Activated naive CD4-positive, alpha-beta T cell treated with anti-CD3 and anti-CD28 coated beads, Interleukin-2, amount 50 U/mL, for 72 hours (primary cell): ENCODE results near the gene CHDH. TPM values are rescaled to one million over a fixed set of nuclear protein-coding genes. Genes with fewer than 3 reads are reported as not detected.

Experiments used
- ATAC-seq, 2 donors: fragments of 150-1000 bp; cut with Tn5 transposase; 2 replicates each; pipeline ENCODE4 v1.10.0; 2021; ENCODE audit warnings: mild to moderate bottlenecking in 2 of 2, moderate library complexity in 2 of 2
- DNase-seq, 2 donors: peaks; one replicate each; pipeline ENCODE4 v3.0.0; 2021 to 2022; ENCODE audit warnings: low spot score in 2 of 2
- H3K27ac Mint-ChIP-seq, 2 donors: one replicate each; pipeline ENCODE4 v1.8.0; 2022; ENCODE audit warnings: mild to moderate bottlenecking in 2 of 2, mixed read lengths in 2 of 2
- H3K36me3 Mint-ChIP-seq, 2 donors: one replicate each; pipeline ENCODE4 v1.8.0; 2022; ENCODE audit warnings: mixed read lengths in 2 of 2
- H3K9me3 Mint-ChIP-seq, 2 donors: one replicate each; pipeline ENCODE4 v1.8.0; 2022; ENCODE audit warnings: mixed read lengths in 2 of 2
- total RNA-seq, 2 donors: library from RNA; stranded (reverse); gene quantifications; one replicate each; pipeline ENCODE4 v1.2.3, GENCODE V29; 2022

Gene CHDH
- total RNA-seq, 2 donors from 2014 or later: 0.02 to 0.47 TPM

- Mint-ChIP-seq H3K27ac (no peak overlapping the region), H3K36me3 (no peaks in the 10 kb centered on the region), H3K9me3 (no peaks in the 10 kb centered on the region)
- ATAC-seq (no peak), DNase-seq (no peak)
These were observed 16.0 kb upstream of the CHDH start for GRCh38 chr3:53862241-53862640.

- ATAC-seq (no peak), DNase-seq (no peak)
- H3K9me3 Mint-ChIP-seq: no peaks in the 10 kb centered on the region
- no peaks in the 10 kb centered on the region for H3K36me3 Mint-ChIP-seq
- no peak overlapping the region for H3K27ac Mint-ChIP-seq
These were observed 14.0 kb upstream of the CHDH start for GRCh38 chr3:53860196-53860595.

- H3K27ac Mint-ChIP-seq: no peak overlapping the region
- ATAC-seq (no peak), DNase-seq (no peak)
- no peaks in the 10 kb centered on the region for H3K36me3 Mint-ChIP-seq
- no peaks in the 10 kb centered on the region for H3K9me3 Mint-ChIP-seq
These were observed 13.0 kb upstream of the CHDH start for GRCh38 chr3:53859178-53859577.

GRCh38 chr3:53858096-53858741 is 12.0 kb upstream of the CHDH start:
- Mint-ChIP-seq H3K27ac (no peak overlapping the region), H3K36me3 (no peaks in the 10 kb centered on the region), H3K9me3 (no peaks in the 10 kb centered on the region)
- DNase-seq (no peak), ATAC-seq (no peak)

- Mint-ChIP-seq H3K36me3 (no peaks in the 10 kb centered on the region), H3K27ac (no peak overlapping the region), H3K9me3 (no peaks in the 10 kb centered on the region)
- DNase-seq (no peak), ATAC-seq (no peak)
These were observed 10.7 kb upstream of the CHDH start for GRCh38 chr3:53856964-53857363.

GRCh38 chr3:53850895-53851294 is 4.7 kb upstream of the CHDH start:
- DNase-seq (no peak), ATAC-seq (no peak)
- Mint-ChIP-seq H3K36me3 (no peaks in the 10 kb centered on the region), H3K27ac (no peak overlapping the region), H3K9me3 (no peaks in the 10 kb centered on the region)

- DNase-seq (no peak), ATAC-seq (no peak)
- Mint-ChIP-seq H3K27ac (no peak overlapping the region), H3K36me3 (no peaks in the 10 kb centered on the region), H3K9me3 (no peaks in the 10 kb centered on the region)
These were observed 3.7 kb upstream of the CHDH start for GRCh38 chr3:53849916-53850315.

GRCh38 chr3:53846851-53847155 is 584 bp upstream of the CHDH start:
- no peak for DNase-seq
- Mint-ChIP-seq H3K27ac (no peak overlapping the region), H3K9me3 (no peaks in the 10 kb centered on the region), H3K36me3 (no peaks in the 10 kb centered on the region)
- no peak for ATAC-seq

GRCh38 chr3:53845881-53846133 is 412 bp downstream of the CHDH start:
- no peaks in the 10 kb centered on the region for H3K36me3 Mint-ChIP-seq
- ATAC-seq (peak in 1 of 2 donors; percentile 31), DNase-seq (no peak)

GRCh38 chr3:53845103-53845880 is 927 bp downstream of the CHDH start:
- DNase-seq: no peak
- Mint-ChIP-seq H3K36me3 (no peaks in the 10 kb centered on the region), H3K9me3 (no peaks in the 10 kb centered on the region), H3K27ac (no peak overlapping the region)
- no peak for ATAC-seq

More at GRCh38 chr3:53845881-53846133, 412 bp downstream of the CHDH start:
- Mint-ChIP-seq H3K27ac (no peak overlapping the region), H3K9me3 (no peaks in the 10 kb centered on the region)

GRCh38 chr3:53844262-53845102 is 1.7 kb downstream of the CHDH start:
- Mint-ChIP-seq H3K36me3 (no peaks in the 10 kb centered on the region), H3K27ac (peak overlapping the region in 1 of 2 donors; percentile 27), H3K9me3 (no peaks in the 10 kb centered on the region)
- DNase-seq: no peak
- ATAC-seq: no peak

- H3K36me3 Mint-ChIP-seq: no peaks in the 10 kb centered on the region
- peak overlapping the region in 1 of 2 donors; percentile 27 for H3K27ac Mint-ChIP-seq
- DNase-seq (no peak), ATAC-seq (no peak)
- no peaks in the 10 kb centered on the region for H3K9me3 Mint-ChIP-seq
These were observed 2.7 kb downstream of the CHDH start for GRCh38 chr3:53843195-53844177.

- Mint-ChIP-seq H3K27ac (no peak overlapping the region), H3K36me3 (no peaks in the 10 kb centered on the region), H3K9me3 (no peaks in the 10 kb centered on the region)
- DNase-seq (no peak), ATAC-seq (no peak)
These were observed 3.6 kb downstream of the CHDH start for GRCh38 chr3:53842436-53843194.

GRCh38 chr3:53841296-53841695 is 4.9 kb downstream of the CHDH start:
- H3K27ac Mint-ChIP-seq: no peak overlapping the region
- no peaks in the 10 kb centered on the region for H3K36me3 Mint-ChIP-seq
- no peaks in the 10 kb centered on the region for H3K9me3 Mint-ChIP-seq
- no peak for DNase-seq
- ATAC-seq: no peak

- Mint-ChIP-seq H3K9me3 (no peaks in the 10 kb centered on the region), H3K27ac (no peak overlapping the region), H3K36me3 (no peaks in the 10 kb centered on the region)
- DNase-seq: no peak
- no peak for ATAC-seq
These were observed 8.9 kb downstream of the CHDH start for GRCh38 chr3:53837331-53837730.
